WTC11 (cell line): Measurements from ENCODE around the gene CATSPERE. TPM values are rescaled to one million over a fixed set of nuclear protein-coding genes. Genes with fewer than 3 reads are reported as not detected.

Experiments
- ATAC-seq: fragments of 200-7000 bp; cut with Tn5 transposase; 2 replicates; pipeline ENCODE4 v1.10.0; 2021; ENCODE audit warnings: mild to moderate bottlenecking, moderate library complexity
- CTCF ChIA-PET: fragments of 300-600 bp; sonication (Branson Sonifier 250); formaldehyde crosslinking; loops from one replicate; lab custom pipeline; 2021; ENCODE audit warnings: antibody characterized with exemption; lab: Charles Lee
- POLR2A ChIA-PET: fragments of 350-600 bp; sonication (Branson Sonifier 250); formaldehyde crosslinking; loops from one replicate; lab custom pipeline; 2021; ENCODE audit warnings: antibody characterized with exemption; lab: Charles Lee
- DNase-seq: peaks from one replicate; pipeline ENCODE4 v3.0.0; 2021; ENCODE audit warnings: low spot score
- H3K27ac Mint-ChIP-seq: 2 replicates; pipeline ENCODE4 v1.8.0; 2021; ENCODE audit warnings: mixed read lengths
- H3K27me3 Mint-ChIP-seq: 2 replicates; pipeline ENCODE4 v1.8.0; 2021; ENCODE audit warnings: low read depth, mild to moderate bottlenecking, moderate library complexity, mixed read lengths
- H3K36me3 Mint-ChIP-seq: 2 replicates; pipeline ENCODE4 v1.8.0; 2021; ENCODE audit warnings: mixed read lengths
- H3K4me1 Mint-ChIP-seq: 2 replicates; pipeline ENCODE4 v1.8.0; 2022; ENCODE audit warnings: mixed read lengths
- H3K4me3 Mint-ChIP-seq: 2 replicates; pipeline ENCODE4 v1.8.0; 2021; ENCODE audit warnings: mild to moderate bottlenecking, moderate library complexity, mixed read lengths
- H3K9me3 Mint-ChIP-seq: 2 replicates; pipeline ENCODE4 v1.8.0; 2021; ENCODE audit warnings: mixed read lengths
- AR ChIP-seq: fragments of 250-450 bp; sonication (Bioruptor Pico); IDR thresholded peaks from 2 replicates; pipeline ENCODE4 v1.9.0; 2021; ENCODE audit warnings: mild to moderate bottlenecking
- ATF2 ChIP-seq: sonication (generic); formaldehyde crosslinking; IDR thresholded peaks from 2 replicates; pipeline ENCODE4 v1.8.1; 2022; ENCODE audit warnings: low read depth, missing genetic modification reagents, borderline replicate concordance
- CBFB ChIP-seq: sonication (generic); formaldehyde crosslinking; IDR thresholded peaks from 2 replicates; pipeline ENCODE4 v1.8.1; 2022; ENCODE audit warnings: mild to moderate bottlenecking, low read depth, missing genetic modification reagents
- CTCF ChIP-seq: fragments of 200-600 bp; IDR thresholded peaks from 2 replicates; pipeline ENCODE4 v1.8.0; 2022; ENCODE audit warnings: antibody characterized with exemption
- ETV6 ChIP-seq: sonication (generic); formaldehyde crosslinking; IDR thresholded peaks from 2 replicates; pipeline ENCODE4 v1.8.1; 2022; ENCODE audit warnings: mild to moderate bottlenecking, missing genetic modification reagents
- GTF2I ChIP-seq: fragments of 250-450 bp; sonication (Bioruptor Pico); conservative IDR thresholded peaks from 2 replicates; pipeline ENCODE4 v1.4.0; 2021; ENCODE audit warnings: mild to moderate bottlenecking
- NR2C2 ChIP-seq: sonication (generic); formaldehyde crosslinking; IDR thresholded peaks from 2 replicates; pipeline ENCODE4 v1.8.0; 2022; ENCODE audit warnings: mild to moderate bottlenecking, missing genetic modification reagents
- NR3C1 ChIP-seq: sonication (generic); formaldehyde crosslinking; conservative IDR thresholded peaks from 2 replicates; pipeline ENCODE4 v1.8.1; 2023; ENCODE audit warnings: low read depth, mild to moderate bottlenecking, missing genetic modification reagents
- PRRX2 ChIP-seq: fragments of 250-450 bp; sonication (Bioruptor Pico); IDR thresholded peaks from 2 replicates; pipeline ENCODE4 v1.8.0; 2021; ENCODE audit warnings: mild to moderate bottlenecking
- STAT6 ChIP-seq: sonication (generic); formaldehyde crosslinking; conservative IDR thresholded peaks from 2 replicates; pipeline ENCODE4 v1.8.1; 2023; ENCODE audit warnings: mild to moderate bottlenecking, low read depth, missing genetic modification reagents, moderate library complexity
- TEAD4 ChIP-seq: sonication (generic); formaldehyde crosslinking; IDR thresholded peaks from 2 replicates; pipeline ENCODE4 v1.8.0; 2022; ENCODE audit warnings: mild to moderate bottlenecking, missing genetic modification reagents
- ZMAT4 ChIP-seq: fragments of 250-450 bp; sonication (Bioruptor Pico); IDR thresholded peaks from 2 replicates; pipeline ENCODE4 v1.9.0; 2021; ENCODE audit warnings: mild to moderate bottlenecking
- ZNF121 ChIP-seq: sonication (generic); formaldehyde crosslinking; IDR thresholded peaks from 2 replicates; pipeline ENCODE4 v1.8.0; 2023; ENCODE audit warnings: missing genetic modification reagents
- ZNF138 ChIP-seq: sonication (generic); formaldehyde crosslinking; conservative IDR thresholded peaks from 2 replicates; pipeline ENCODE4 v1.8.1; 2022; ENCODE audit warnings: mild to moderate bottlenecking, moderate library complexity, missing genetic modification reagents
- ZNF317 ChIP-seq: sonication (generic); formaldehyde crosslinking; IDR thresholded peaks from 2 replicates; pipeline ENCODE4 v1.8.1; 2023; ENCODE audit warnings: low read depth, mild to moderate bottlenecking, moderate library complexity, missing genetic modification reagents, borderline replicate concordance
- ZNF396 ChIP-seq: fragments of 250-450 bp; sonication (Bioruptor Pico); IDR thresholded peaks from 2 replicates; pipeline ENCODE4 v1.8.0; 2021; ENCODE audit warnings: mild to moderate bottlenecking, moderate library complexity, borderline replicate concordance
- ZNF532 ChIP-seq: fragments of 250-450 bp; sonication (Bioruptor Pico); IDR thresholded peaks from 2 replicates; pipeline ENCODE4 v1.9.0; 2021; ENCODE audit warnings: mild to moderate bottlenecking, borderline replicate concordance
- total RNA-seq: library from RNA; stranded (reverse); gene quantifications from 3 replicates; pipeline ENCODE4 v1.2.3, GENCODE V29; 2021

Gene CATSPERE
- total RNA-seq, 1 experiment from 2014 or later, result 0.66 TPM

GRCh38 chr1:244585867-244586266 is 124.8 kb downstream of the CATSPERE start:
- H3K36me3 Mint-ChIP-seq, result peaks cover 7% of the 10 kb centered on the region
- no peaks in the 10 kb centered on the region for H3K27me3 Mint-ChIP-seq
- DNase-seq, result no peak
- H3K9me3 Mint-ChIP-seq, result peaks cover 16% of the 10 kb centered on the region
- ATAC-seq, result no peak
- no peak overlapping the region for H3K4me3 Mint-ChIP-seq
- ChIA-PET CTCF (no interaction called here), POLR2A (no interaction called here)
- TF ChIP-seq ZNF138 (CRISPR knock-in tag) (no peak), ETV6 (CRISPR knock-in tag) (no peak), ATF2 (CRISPR knock-in tag) (no peak), ZNF121 (CRISPR knock-in tag) (no peak), ZMAT4 (CRISPR knock-in tag) (no peak), NR2C2 (no peak), CBFB (CRISPR knock-in tag) (no peak), ZNF532 (CRISPR knock-in tag) (no peak), TEAD4 (CRISPR knock-in tag) (no peak)
- no peak overlapping the region for H3K27ac Mint-ChIP-seq
- H3K4me1 Mint-ChIP-seq, result no peaks in the 10 kb centered on the region

GRCh38 chr1:244590670-244591069 is 129.6 kb downstream of the CATSPERE start:
- DNase-seq, result no peak
- no peak for ATAC-seq
- no peak overlapping the region for H3K4me3 Mint-ChIP-seq
- TF ChIP-seq ZNF317 (CRISPR knock-in tag) (no peak), GTF2I (CRISPR knock-in tag) (peak; percentile 69; the same call in 1 of the 2 replicates), STAT6 (CRISPR knock-in tag) (no peak)
- TF ChIP-seq, all 79 proteins: peak for 1
- CTCF ChIA-PET, result no interaction called here
- Mint-ChIP-seq H3K27me3 (no peaks in the 10 kb centered on the region), H3K36me3 (peaks cover 14% of the 10 kb centered on the region), H3K9me3 (peaks cover 27% of the 10 kb centered on the region), H3K4me1 (no peaks in the 10 kb centered on the region), H3K27ac (no peak overlapping the region)
- POLR2A ChIA-PET, result no interaction called here

- DNase-seq (no peak), ATAC-seq (no peak)
- Mint-ChIP-seq H3K27me3 (no peaks in the 10 kb centered on the region), H3K4me3 (no peak overlapping the region), H3K9me3 (peaks cover 3% of the 10 kb centered on the region; the same call in 1 of the 2 replicates), H3K4me1 (peaks cover 4% of the 10 kb centered on the region), H3K27ac (no peak overlapping the region), H3K36me3 (no peaks in the 10 kb centered on the region)
- CTCF ChIA-PET, result interaction anchor here (0.6 kb wide), 1 partner anchor 211 kb away, joined by 3 read pairs; no protein-coding TSS in a partner anchor
- POLR2A ChIA-PET, result no interaction called here
- TF ChIP-seq CBFB (CRISPR knock-in tag) (no peak), CTCF (no peak), AR (no peak), ZNF396 (CRISPR knock-in tag) (no peak), NR3C1 (CRISPR knock-in tag) (no peak), PRRX2 (CRISPR knock-in tag) (no peak)
Observed at GRCh38 chr1:244598611-244599010, 137.5 kb downstream of the CATSPERE start.
